ENCODE data around the gene WDFY4. TPM values are rescaled to one million over a fixed set of nuclear protein-coding genes. Genes with fewer than 3 reads are reported as not detected.

Gene WDFY4
- total RNA-seq, 1 donor from 2014 or later: 1.6 TPM

DNA sequence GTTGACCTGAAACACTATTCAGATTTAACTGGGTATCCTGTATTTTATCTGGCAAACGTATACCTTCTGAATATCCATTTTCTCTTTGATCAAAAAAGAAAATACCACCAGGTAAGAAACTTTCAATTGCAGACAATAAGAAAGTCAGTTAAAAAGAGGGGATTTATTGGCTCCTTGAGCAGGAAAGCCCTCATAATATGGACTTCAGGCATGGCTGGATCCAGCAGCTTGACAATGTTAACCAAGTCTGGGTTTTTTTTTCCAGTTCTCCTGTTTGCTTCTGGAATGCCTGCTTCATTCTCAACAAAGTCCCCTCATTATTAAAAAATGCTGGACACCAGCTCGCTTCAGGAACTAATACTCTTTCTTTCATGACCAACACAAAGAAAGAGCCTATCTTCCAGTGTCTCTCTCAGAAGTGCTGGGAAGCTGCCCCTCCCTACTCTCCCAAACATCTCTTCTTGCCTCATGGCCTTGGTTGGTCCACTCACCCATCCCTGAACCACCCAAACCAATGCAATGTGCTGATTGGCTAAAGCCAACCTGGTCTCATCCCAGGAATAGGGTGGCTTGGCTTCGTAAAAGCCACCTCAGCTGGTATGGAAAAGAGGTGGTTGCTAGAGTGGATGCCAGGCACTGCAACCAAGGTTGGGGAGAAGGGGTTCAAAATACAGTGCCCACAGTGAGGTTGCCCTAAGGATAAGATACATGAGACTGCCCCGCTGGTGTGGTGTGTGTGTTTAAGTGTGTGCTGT, 30.6 kb upstream of the WDFY4 start:
- DNase-seq (no peak), ATAC-seq (no peak)
- intact Hi-C loops (cut with micrococcal nuclease): loop anchor here (10.0 kb wide), 1 partner anchor 289 kb away; no protein-coding TSS in a partner anchor

DNA sequence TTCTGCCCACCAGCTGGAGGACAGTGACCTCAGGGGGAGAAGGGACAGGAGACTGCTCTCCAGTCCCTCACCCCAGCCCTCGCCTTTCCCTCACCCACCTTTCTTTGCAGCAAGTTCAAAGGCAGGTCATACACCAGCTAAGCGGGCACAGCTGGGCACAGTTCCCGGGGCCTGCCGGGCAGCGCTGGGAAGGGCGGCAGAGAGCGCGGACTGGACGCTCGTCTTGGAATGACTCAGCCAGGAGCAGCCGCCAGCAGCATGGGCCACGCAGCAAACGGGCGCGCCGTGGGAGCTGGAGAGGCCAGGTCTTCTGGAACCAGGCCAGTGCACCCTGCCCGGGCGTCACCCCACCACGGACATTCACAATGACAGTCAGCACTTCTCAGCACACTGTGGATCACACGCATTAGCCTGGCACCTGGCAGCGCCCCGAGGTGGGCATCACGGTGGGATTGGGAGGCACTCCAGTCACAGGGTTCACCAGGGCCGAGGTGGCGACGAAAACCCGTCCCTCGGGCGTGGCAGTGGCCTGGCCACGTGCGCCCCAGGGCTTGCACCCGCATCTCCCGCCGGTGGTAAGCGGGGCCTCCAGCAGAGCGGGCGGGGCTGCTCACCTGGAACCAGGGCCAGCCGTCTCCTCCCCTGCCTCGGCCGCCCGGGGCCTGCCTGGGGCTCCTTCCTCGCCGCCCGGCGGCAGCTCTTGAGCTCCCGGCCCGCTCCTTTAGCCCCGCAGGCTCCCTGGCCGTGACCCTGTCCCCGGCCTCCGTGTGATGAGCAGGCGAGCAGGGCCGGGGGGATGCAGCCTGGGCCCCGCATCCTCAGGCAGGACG, 29.0 kb upstream of the WDFY4 start:
- DNase-seq: peak; percentile 86
- intact Hi-C loops (cut with micrococcal nuclease): loop anchor here (10.0 kb wide), 1 partner anchor 291 kb away; no protein-coding TSS in a partner anchor
- peak; percentile 86 for ATAC-seq

DNA sequence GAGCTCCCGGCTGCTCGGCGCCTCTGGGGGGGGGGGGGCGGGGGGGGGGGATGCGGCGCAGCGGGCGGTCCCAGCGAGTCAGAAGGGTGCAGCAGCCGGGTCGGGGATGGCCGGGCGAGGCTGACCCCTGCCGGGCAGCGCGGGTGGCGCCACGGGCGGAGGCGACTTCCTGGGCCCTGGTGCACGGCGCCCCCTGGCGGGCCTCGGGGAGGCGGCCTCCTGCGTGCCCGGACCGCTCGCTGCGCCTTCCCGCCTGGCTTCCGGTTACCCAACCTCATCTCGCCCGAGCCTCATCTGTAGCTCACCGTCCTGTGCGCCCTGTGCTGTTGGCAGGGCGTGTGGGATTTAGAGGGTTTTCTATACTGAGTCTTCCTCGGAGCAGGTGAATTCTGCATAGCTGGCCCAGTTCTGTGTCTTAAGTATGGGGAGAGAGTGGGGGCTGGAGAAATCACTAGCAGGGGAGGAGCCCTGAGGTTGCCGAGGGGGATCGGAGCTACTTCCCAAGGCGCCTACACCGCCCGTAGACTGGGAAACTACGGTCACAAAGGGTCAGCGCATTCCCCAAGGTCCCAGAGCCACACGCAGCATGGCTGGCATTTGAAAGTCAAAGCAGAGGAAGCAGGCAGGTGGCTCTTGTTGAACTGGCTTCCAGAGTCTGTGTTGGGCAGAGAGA, 28.3 kb upstream of the WDFY4 start:
- peak; percentile 92 for ATAC-seq
- intact Hi-C loops (cut with micrococcal nuclease): loop anchor here (10.0 kb wide), 1 partner anchor 292 kb away; no protein-coding TSS in a partner anchor

DNA sequence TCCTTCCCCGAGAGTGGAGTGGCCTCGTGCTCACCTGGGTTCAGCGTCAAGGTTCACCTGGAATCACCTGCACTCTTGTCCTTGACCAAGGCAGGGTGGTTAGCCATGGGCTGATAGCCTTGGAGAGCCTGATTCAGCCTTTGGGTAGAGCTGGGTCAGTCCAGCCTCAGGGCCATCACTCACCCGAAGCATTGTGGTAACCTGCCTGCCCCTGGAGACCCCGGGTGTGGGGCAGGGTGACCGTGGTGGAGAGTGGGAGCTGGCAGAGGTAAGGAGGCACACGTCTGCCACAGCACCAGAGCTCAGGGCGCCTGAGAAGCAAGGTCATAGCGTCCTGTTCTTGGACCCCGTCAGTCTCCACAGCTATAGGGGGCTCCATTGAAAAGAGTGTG, 27.8 kb upstream of the WDFY4 start:
- no peak for ATAC-seq
- intact Hi-C loops (cut with micrococcal nuclease): loop anchor here (10.0 kb wide), 1 partner anchor 292 kb away; no protein-coding TSS in a partner anchor
- DNase-seq: no peak

More for the DNA sequence above, 28.3 kb upstream of the WDFY4 start:
- DNase-seq: peak; percentile 97

DNA sequence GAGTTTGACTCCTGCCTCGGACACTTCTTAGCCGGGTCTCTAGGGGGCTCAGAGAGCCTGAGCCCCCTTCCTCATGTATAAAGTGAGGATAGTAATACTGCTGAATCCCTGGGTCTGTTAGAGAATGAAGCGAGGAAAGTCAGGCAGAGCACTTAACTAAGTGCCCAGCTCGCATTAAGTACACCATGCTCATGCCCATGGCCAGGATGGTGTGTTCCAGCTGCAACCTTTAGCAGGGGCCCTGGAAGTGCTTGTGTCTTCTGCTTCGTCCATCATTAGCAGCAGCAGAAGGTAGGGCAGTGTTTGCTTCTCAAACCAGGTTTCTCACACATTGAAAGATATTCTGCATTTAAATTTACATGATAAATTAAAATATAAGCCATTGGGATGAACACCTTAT, 27.3 kb upstream of the WDFY4 start:
- intact Hi-C loops (cut with micrococcal nuclease): loop anchor here (10.0 kb wide), 1 partner anchor 293 kb away; no protein-coding TSS in a partner anchor
- no peak for DNase-seq
- no peak for ATAC-seq

DNA sequence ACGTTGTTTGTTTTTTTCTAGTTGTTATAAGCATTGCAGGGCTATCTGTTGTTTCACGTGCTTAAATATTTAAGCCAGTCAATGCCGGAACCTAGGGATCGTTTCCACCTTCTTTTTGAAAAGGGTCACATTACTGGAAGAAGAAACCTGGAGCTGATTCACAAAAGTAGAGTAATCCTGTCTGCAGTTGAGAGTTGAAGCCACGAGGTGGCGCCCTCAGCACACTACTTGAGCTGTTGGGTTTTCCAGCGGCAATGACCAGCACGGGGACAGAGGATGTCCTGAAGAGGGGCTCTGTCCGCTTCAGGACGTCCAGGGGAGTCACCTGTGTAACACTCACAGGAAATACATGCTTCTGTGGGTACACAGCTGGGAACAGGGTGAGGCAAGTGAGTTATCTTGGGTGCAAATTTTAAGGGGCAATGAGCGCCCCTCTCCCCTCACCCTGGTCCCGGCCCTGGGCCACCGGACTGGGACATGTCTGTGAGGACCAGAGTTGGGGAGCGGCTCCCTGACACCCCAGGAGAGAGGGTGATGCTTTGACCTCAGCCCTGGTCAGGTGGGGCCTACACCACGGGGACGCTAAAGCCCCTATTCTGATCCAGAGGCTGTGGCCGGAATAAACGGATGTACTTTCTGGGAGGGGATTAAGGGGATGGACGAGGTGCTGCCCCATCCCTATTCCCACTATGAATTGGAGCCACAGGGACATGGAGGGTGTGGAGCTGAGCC, 26.3 kb upstream of the WDFY4 start:
- ATAC-seq (no peak), DNase-seq (peak; percentile 87)
- intact Hi-C loops (cut with micrococcal nuclease): loop anchor here (10.0 kb wide), 1 partner anchor 294 kb away; no protein-coding TSS in a partner anchor

DNA sequence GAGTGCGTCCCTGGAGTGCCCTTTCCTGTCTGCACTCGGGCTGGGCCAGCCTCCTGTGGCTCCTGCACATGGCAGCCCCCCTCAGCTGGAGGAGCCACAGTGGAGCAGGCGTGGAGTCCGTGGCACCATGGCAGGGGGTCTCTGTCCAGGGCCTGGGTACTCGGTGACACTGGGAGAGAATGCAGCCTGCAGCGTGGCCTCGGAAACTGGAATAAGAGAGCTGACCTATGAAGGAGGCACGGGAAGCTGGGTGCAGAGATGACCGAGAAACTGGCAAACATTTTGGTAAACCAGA, 25.8 kb upstream of the WDFY4 start:
- no peak for ATAC-seq

DNA sequence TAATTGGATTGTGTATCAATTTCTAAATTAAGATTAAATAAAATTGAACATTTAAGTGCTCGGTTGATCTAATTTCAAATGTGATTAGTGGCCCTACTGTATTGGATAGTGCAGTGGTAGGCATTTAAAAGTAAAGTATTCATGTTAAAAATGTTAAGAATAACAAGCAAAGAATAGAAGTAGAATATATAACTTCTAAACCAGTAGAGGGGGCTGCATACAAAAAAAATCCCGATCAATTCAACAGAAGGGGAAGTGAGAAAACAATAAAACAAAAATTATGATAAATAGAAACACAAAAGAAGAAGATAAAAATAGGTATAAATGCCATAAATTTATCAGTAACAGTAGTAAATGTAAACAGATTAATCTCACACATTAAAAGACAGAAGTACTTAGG, 24.9 kb upstream of the WDFY4 start:
- DNase-seq (no peak), ATAC-seq (no peak)
- intact Hi-C loops (cut with micrococcal nuclease): loop anchor here (10.0 kb wide), 1 partner anchor 295 kb away; no protein-coding TSS in a partner anchor

More for the DNA sequence above, 25.8 kb upstream of the WDFY4 start:
- DNase-seq: no peak
- intact Hi-C loops (cut with micrococcal nuclease): loop anchor here (10.0 kb wide), 1 partner anchor 294 kb away; no protein-coding TSS in a partner anchor

DNA sequence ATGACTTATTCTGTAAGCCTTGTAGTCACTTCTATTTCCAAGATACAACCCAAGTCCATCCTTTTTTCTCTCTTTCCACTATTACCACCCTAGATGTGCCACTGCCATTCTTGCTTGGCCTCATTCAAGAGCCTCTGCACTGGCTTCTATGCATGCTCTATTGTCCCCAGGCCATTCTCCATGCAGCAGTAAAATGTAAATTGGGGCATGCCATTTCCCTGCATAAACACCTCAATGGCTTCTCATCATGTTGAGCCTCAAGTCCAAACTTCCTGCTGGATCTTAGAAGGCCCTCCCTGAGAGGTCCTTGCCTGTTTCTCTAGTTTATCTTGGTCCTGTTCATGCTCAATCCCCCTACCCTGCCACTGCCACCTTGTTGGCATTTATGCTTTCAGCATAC, 23.2 kb upstream of the WDFY4 start:
- ATAC-seq (no peak), DNase-seq (no peak)
- intact Hi-C loops (cut with micrococcal nuclease): no loop called here

DNA sequence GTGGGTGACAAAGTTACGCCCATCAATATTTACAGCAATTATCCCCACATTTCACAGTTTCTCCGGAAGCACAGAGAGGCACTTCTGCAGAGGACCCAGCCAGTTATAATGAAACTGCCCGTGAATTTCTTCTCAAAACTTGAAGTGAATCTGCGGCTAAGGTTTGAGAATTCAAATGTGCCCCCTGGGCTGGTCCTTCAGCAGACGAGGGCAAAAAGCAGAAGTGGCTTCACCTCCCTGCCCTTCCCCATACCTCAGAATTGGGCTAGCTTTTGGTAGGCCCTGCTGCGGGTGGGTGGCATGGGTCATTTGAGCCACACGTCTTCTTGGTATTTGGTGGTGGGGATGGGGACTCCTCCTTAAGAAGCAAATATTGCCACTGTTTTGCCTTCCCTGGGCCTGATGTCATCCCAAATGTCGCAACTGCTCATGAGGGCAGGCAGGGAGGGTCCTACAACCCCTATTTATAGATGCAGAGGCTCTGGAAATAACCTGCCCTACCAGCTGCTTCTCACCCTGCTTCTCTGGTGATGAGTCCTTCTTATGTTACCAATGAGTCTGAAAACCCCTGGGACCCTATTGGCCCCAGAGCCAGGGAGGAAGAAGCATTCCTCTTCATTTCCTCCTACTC, 16.6 kb upstream of the WDFY4 start:
- DNase-seq (no peak), ATAC-seq (no peak)
- intact Hi-C loops (cut with micrococcal nuclease): no loop called here

DNA sequence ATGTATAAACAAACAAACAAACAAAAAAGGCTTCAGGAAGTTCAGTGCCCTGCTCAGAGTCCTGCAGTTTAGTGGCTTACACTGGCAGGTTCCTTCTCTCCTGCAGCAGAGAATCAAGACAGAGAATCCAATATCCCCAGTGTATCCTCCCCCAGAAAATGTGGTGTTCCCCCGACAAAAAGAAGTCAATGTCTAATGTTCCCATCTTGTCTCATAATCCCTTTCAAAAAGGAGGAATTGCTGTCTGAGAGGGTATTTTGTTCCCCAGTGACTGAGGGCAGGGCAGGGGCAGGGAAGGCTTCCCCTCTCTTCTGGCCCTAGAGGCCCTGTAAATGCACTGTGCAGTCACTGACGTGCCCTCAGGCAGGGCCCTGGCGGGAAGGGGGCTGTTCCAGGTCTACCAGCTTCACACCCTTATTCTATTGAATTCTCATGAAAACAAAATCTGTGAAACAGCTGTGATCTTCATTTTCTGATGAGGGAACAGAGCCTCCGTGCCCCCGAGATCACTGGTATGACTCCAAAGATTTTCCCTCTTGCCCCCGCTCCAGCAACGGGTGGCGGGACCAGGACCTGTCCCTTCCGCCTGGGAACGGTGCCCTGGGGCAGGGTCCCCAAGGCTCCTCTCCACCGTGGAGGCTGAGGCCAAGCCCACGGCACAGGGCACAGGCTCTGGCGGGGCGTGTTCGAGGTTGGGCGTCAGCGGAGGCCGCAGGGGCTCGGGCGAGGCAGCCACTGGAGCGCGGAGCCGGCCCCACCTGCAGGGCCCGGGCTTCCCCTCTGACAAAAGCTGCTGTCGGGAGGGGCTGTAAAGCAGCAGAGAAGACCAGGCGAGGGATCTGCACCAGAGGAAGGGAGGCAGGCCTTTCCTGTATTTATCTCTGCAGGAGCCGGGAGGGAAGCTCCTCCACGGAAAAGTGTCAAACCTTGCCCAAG, 13.4 kb upstream of the WDFY4 start:
- DNase-seq (no peak), ATAC-seq (peak; percentile 18)
- intact Hi-C loops (cut with micrococcal nuclease): no loop called here

DNA sequence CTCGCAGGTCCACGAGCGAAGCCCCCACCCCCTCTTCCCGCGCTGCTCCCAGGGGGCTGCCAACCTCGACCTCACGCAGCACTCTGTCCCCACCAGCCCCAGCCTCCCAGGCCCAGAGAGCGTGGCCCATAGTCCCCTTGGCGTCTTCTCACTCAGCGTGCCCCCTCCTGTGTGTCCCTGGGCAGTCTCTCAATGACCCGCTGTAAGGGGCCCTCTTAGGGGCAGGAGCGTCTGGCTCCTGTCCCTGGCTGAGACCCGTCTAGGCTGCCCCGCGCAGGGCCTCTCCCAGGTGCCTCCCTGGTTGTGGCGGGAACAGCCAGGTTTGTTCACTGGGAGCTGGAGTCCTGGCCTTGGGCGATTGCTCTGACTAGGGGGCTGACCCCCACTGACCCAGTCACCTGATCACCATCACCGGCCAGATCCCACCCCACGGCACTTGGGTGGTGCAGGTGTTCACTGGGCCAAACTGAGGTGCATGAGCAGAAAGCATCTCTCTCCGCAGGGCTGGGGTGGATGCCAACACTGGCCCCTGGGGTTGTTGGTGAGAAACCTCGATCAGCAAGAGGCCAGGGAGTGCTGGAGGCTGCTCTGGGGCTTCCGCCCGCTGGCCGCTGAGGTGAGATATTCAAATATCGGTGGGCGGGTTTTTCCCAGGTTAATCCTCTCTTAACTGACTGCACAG, 12.6 kb upstream of the WDFY4 start:
- intact Hi-C loops (cut with micrococcal nuclease): no loop called here
- ATAC-seq: no peak
- no peak for DNase-seq

DNA sequence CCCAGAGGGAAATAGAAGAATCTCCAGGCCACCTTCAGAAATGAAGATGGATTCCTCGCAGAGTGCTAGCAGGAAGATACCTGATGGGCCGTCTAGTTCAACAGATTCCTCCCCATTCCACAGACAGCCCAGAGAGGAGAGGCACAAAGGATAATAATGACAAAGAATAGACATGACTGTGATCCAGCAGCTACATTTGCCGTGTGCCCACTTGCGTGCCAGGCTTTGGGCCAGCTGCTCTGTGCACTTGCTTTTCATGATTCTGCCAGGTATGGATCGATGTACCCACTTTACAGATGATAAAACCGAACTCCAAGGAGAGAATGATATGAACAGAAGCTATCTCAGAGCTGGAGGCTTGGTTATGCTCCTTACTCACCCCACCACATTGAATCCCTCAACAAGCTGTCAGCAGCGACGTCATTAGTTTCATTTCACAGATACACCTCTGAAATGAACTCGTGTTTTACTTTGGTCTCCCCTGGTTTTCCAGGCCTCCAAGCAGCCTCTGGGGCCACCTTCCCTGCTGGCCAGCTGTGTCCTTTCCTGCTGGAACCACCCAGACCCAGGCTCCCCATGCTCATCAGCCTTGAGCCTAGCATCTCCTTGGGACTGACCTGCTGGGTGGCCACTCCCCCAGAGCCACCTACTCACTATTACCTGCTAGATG, 11.9 kb upstream of the WDFY4 start:
- intact Hi-C loops (cut with micrococcal nuclease): no loop called here
- DNase-seq (no peak), ATAC-seq (no peak)

DNA sequence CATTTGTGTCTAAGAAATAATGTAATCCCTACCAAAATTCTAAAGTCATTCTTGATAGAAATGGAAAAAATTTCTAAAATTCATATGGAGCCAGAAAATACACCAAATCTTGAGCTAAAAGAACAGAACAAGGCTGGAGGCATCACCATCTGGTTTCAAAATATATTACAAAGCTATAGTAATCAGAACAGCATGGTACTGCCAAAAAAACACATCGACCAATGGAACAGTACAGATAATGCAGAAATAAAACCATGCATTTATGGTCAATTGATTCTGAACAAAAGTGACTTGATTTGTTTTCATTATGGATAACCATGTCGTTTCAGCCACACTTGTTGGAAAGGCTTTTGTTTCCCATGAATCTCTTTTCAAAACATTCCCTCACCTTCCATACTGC, 7.0 kb upstream of the WDFY4 start:
- intact Hi-C loops (cut with micrococcal nuclease): no loop called here
- ATAC-seq: no peak
- DNase-seq: no peak

DNA sequence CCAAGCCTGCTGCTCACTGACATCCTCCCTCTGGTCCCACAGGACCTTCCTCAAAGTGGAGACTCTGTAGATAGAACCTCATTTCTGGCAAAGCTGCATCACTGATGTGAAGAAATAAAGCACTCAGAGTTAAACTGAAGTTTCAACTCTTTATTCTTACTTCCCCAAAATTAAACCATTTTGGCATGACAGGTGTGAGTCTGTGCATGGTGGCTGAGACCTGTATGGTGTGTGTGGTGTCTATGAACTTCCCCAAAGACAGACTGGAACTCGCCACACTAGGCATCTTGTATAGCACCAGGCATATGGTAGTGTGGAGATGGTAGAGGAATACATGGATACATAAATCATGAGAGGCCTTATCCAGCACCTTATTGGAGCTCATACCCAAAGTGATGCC, 6.6 kb upstream of the WDFY4 start:
- DNase-seq (no peak), ATAC-seq (no peak)
- intact Hi-C loops (cut with micrococcal nuclease): no loop called here

DNA sequence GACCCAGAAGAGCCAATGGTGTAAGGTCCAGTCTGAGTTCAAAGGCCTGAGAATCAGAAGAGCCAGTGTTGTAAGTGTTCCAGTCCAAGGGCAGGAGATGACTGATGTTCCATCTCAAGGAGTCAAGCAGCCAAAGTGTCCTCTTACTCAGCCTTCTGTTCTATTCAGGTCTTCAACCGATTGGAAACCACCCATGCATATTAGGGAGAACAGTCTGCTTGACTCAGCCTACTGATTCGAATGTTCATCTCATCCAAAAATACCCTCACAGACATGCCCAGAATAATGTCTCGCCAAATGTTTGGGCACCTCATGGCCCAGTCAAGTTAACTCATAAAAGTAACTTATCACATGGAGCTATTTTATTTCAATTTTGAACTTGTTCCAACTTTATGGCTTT, 2.9 kb upstream of the WDFY4 start:
- ATAC-seq (no peak), DNase-seq (no peak)
- intact Hi-C loops (cut with micrococcal nuclease): no loop called here

DNA sequence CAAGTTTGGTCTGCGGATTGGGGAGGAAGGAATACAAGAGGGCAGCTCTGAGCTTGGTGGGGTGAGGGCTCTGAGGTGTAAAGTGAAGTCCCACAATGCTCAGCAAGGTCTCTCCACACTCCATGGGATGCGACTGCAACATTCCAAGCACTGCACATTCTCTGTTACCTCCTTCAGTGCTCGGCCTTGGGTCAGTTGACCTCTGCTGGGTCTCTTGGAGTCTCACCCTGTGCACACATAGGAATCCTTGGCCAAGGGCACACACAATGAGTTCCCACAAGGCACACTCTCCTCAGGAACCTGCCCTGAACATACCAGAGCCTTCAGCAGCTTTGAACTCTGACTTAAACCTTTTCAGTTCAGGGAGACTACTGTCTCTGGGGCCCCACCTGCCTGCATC, 2.4 kb upstream of the WDFY4 start:
- DNase-seq (no peak), ATAC-seq (no peak)
- intact Hi-C loops (cut with micrococcal nuclease): no loop called here
